LNCaP clone FGC (cell line): ENCODE results near the gene TBC1D12.

Experiments used
- DNase-seq: peaks from one replicate; pipeline ENCODE4 v3.0.0-alpha.2; 2011; ENCODE audit warnings: low read depth
- H3K4me3 ChIP-seq: 2 replicates; pipeline ENCODE4 v1.5.1; 2011; ENCODE audit warnings: mild to moderate bottlenecking, low read depth, low read length, control low read depth
- TF ChIP-seq, protein P1 (sequence below): IDR thresholded peaks from 2 replicates; pipeline ENCODE4 v1.5.1; 2012; ENCODE audit warnings: mild to moderate bottlenecking; ENCODE audit not compliant: control insufficient read depth, insufficient read depth; ENCODE audit errors: extremely low read depth

TBC1D12 gene

GRCh38 chr10:94362360-94363250 lies 39.7 kb upstream of the TBC1D12 start, which contains the start of gene NOC3L:
TSS of gene NOC3L (minus strand) at chr10:94362939. CDS start at chr10:94362838, 101 bp downstream.
- peak; percentile 61 for DNase-seq
- TF ChIP-seq, protein P1, sequence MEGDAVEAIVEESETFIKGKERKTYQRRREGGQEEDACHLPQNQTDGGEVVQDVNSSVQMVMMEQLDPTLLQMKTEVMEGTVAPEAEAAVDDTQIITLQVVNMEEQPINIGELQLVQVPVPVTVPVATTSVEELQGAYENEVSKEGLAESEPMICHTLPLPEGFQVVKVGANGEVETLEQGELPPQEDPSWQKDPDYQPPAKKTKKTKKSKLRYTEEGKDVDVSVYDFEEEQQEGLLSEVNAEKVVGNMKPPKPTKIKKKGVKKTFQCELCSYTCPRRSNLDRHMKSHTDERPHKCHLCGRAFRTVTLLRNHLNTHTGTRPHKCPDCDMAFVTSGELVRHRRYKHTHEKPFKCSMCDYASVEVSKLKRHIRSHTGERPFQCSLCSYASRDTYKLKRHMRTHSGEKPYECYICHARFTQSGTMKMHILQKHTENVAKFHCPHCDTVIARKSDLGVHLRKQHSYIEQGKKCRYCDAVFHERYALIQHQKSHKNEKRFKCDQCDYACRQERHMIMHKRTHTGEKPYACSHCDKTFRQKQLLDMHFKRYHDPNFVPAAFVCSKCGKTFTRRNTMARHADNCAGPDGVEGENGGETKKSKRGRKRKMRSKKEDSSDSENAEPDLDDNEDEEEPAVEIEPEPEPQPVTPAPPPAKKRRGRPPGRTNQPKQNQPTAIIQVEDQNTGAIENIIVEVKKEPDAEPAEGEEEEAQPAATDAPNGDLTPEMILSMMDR: peak; percentile 67
- peak within 1 kb of the TSS; percentile 66 for H3K4me3 ChIP-seq

DNA sequence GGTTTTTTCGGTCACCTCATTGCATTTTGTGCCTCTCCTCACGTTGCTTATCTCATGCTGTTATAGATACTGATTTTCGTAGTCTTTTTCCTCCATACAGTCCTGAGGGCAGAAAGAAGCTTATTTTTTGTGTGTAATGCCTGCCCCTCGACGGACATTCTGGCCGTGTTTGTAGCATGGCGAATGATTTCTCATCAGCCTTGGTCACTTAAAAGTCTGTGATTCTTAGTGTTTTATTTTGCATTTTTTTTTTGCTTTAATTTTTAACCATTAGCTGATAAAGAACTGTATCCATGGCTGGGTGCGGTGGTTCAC lies 39.1 kb upstream of the TBC1D12 start:
- no peak for DNase-seq
- H3K4me3 ChIP-seq: peak overlapping the region; percentile 66
- TF ChIP-seq, protein P1: no peak

- DNase-seq: no peak
- H3K4me3 ChIP-seq: no peak overlapping the region
- TF ChIP-seq, protein P1: no peak
These were observed 37.9 kb upstream of the TBC1D12 start for GRCh38 chr10:94364482-94364881.

DNA sequence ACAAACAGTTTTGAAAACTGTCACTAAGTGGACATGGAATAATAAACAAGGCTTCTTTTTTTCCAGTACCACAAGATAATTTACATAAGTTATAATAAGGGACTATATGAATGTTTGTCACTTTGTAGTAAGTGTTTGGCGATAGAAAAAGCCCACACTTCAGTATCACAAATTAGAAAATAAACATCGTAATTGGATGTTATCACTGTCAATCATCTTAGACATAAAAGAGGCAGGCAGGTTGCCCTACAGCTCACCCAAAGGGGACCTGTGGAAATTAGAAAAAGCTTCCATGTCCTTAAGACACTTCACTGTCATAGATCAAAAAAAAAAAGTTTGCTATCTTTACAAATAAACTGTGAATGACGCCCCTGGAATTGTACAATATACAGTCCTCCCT lies 36.0 kb upstream of the TBC1D12 start:
- H3K4me3 ChIP-seq: no peak overlapping the region
- TF ChIP-seq, protein P1: no peak
- DNase-seq: no peak

- TF ChIP-seq, protein P1: no peak
- H3K4me3 ChIP-seq: no peak overlapping the region
- DNase-seq: no peak
These were observed 31.8 kb upstream of the TBC1D12 start for GRCh38 chr10:94370501-94370900.

DNA sequence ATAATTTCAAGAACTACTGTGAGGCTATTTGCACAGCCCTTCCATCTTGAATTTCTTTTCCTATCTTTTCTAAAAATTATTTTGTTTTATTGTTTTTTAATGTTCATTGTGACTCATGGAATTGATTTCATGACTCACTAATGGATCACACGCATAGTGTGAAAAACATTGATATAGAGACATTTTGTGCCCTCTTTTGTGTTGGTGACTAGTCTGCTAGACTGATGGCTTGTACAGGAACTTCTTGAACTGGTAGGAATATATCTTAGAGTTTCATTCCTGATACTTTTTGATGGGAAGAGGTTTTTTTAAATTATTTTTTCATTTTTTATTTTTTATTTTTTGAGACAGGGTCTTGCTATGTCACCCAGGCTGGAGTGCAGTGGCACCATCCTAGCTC lies 27.0 kb upstream of the TBC1D12 start:
- TF ChIP-seq, protein P1: no peak
- no peak for DNase-seq
- no peak overlapping the region for H3K4me3 ChIP-seq

DNA sequence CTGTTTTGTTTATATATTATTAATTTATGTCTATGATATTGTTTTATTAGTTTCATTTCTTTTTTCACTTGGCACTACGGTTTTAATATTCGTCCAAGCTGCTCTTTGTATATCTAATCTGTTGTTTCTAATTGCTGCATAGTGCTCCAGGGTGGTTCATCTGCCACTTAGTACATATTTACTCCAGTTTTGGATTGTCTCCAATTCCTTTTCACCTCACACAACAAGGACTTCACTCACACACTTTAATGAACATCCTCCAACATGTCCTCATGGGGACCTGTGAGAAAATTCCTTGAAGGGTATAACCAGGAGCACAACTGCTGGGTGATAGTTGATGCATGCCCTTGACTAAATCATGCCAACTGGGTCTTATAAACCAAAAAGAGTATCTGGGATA lies 25.5 kb upstream of the TBC1D12 start:
- no peak overlapping the region for H3K4me3 ChIP-seq
- TF ChIP-seq, protein P1: no peak
- DNase-seq: no peak
